Retinal pigment epithelial cell (primary cell): ENCODE results near the gene PCDHA1.

Source experiments
- DNase-seq: peaks from one replicate; pipeline ENCODE4 v3.0.0-alpha.2; 2010; ENCODE audit warnings: low read depth
- H3K4me3 ChIP-seq: 2 replicates; pipeline ENCODE4 v1.5.1; 2011; ENCODE audit warnings: mild to moderate bottlenecking, low read length, control low read depth, moderate library complexity
- TF ChIP-seq, protein P1 (sequence below): conservative IDR thresholded peaks from 2 replicates; pipeline ENCODE4 v1.5.1; 2011; ENCODE audit warnings: low read depth, low read length, control low read depth, inconsistent platforms

The PCDHA1 gene

DNA sequence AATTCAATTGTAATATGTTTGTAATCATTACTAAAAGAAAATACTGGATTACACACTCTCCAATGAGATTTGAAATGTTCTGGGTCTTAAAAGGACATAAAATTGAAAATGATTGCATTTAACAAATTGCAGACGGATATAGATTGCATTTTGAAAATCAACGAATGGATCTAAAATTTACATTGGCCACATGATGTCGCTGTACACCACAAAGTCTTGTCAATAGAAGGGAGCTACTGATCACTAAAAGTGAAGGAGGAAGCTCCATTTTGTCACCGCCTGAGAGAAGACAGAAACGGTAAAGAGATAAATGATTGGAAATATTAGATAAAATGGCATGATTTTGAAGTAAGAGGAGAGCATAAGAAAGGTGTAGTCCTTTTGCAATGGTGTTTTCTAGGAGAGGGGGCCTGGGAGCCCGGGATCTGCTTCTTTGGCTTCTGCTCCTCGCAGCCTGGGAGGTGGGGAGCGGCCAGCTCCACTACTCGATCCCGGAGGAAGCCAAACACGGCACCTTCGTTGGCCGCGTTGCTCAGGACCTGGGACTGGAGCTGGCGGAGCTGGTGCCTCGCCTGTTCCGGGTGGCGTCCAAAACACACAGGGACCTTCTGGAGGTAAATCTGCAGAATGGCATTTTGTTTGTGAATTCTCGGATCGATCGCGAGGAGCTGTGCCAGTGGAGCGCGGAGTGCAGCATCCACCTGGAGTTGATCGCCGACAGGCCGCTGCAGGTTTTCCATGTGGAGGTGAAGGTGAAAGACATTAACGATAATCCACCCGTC is at the start of gene PCDHA1:
PCDHA1 (plus strand) TSS at position 236 of the 782 bp plus-strand sequence.
- no peak within 1 kb of the TSS for H3K4me3 ChIP-seq
- no peak for DNase-seq
- TF ChIP-seq, protein P1, sequence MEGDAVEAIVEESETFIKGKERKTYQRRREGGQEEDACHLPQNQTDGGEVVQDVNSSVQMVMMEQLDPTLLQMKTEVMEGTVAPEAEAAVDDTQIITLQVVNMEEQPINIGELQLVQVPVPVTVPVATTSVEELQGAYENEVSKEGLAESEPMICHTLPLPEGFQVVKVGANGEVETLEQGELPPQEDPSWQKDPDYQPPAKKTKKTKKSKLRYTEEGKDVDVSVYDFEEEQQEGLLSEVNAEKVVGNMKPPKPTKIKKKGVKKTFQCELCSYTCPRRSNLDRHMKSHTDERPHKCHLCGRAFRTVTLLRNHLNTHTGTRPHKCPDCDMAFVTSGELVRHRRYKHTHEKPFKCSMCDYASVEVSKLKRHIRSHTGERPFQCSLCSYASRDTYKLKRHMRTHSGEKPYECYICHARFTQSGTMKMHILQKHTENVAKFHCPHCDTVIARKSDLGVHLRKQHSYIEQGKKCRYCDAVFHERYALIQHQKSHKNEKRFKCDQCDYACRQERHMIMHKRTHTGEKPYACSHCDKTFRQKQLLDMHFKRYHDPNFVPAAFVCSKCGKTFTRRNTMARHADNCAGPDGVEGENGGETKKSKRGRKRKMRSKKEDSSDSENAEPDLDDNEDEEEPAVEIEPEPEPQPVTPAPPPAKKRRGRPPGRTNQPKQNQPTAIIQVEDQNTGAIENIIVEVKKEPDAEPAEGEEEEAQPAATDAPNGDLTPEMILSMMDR: no peak

DNA sequence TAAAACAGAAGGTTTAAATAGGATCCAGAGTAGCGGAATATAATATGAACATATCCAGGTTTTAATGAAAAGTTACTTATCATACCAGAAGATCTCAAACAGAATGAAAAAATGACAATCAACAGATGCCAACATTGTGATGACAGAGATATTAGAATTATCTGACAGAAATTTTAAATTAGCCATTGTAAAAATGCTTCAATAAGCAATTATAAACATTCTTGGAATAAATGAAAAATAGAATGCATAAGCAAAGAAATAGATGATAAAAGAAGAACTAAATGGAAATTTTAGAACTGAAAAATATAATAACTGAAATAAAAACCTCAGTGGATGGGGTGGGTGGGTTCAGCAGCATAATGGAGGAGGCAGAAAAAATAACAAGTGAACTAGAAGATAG is 48.5 kb upstream of the PCDHA1 start:
- no peak for DNase-seq
- TF ChIP-seq, protein P1: no peak
- H3K4me3 ChIP-seq: no peak overlapping the region

DNA sequence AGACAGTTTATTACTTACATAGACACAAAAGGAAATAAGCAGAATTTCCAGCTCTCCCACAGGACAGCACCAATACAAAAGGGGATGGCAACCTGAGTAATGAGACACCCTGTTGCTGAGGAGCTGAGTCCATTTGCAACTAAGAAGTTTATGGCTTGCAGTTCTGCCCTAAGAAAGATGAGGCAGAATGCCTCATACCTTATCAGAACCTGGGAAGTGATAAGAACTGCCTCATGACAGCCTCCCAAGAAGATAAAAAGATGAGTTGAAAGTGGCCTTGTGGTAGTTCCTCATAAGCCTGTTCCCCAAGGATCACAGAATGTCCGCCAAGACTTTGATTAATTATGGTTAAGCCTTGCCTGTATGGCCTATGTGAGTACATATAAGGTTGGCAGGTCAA is 44.0 kb upstream of the PCDHA1 start:
- no peak for DNase-seq
- TF ChIP-seq, protein P1: no peak

DNA sequence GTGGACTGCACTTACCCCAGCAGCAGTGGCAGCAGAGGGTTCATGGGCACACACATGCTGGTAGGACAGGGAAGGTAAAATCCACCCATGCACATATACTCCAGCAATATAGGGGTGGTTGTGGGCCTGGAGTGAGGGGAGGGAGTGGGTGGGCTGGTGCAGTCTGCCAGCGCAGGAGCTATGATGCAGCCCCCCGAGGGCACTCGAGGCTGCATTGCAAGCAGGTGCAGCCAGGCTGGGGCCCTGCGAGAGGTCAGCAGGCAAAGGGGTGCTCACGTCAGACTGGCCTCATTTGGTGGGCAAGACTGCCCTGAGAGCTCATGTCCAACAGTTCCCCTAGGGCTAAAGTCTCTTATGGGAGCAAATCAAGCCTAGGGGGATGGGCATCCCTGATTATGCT is 32.4 kb upstream of the PCDHA1 start:
- no peak for DNase-seq
- TF ChIP-seq, protein P1: no peak
- no peak overlapping the region for H3K4me3 ChIP-seq

More for the DNA sequence above, 44.0 kb upstream of the PCDHA1 start:
- no peak overlapping the region for H3K4me3 ChIP-seq

DNA sequence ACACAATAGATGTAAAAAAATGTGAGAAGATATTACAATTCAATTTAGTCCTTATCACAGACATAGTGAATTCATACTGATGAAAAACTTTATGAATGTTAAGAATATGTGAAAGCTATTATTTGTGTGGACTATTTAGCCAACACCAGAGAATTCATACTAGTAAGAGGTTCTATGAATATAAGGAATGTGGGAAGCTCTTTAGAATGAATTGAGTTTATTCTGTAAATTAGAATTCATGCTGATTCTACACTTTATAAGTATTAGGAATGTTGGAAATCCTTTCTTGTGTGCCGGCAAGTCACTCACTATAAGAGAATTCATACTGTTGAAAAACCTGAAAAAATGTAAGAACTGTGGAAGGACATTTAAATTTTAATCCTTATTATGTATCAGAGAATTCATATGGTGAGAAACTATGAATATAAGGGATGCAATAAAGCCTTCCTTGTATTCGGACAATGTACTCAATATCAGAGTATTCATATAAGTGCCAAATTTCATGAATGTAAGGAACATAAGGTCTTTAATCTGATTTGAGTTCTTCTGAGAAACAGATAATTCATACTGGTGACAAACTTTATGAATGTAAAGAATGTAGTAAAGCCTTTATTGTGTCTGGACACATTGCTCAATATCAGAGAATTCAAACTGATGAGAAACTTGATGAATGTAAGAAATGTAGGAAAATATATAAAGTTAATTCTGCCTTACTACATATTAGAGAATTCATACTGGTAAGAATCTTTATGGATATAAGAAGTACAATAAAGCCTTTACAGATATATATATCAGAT is 21.6 kb upstream of the PCDHA1 start:
- no peak overlapping the region for H3K4me3 ChIP-seq
- TF ChIP-seq, protein P1: no peak
- no peak for DNase-seq

DNA sequence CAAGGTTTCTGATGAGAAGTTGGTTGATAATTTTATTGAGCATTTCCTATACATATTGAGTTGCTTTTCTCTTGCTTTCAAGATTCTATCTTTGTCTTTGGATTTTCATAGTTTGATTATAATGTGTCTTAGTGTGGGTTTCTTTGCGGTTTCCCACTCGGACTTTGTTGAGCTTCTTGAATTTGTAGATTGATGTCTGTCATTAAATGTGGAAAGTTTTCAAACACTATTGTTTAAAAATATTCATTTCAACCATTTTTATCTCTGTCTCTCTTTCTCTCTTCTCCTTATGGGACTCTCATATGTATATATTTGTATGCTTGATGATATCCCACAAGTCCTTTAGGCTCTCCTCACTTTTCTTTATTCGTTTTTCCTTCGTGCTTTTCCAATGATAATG is 18.5 kb upstream of the PCDHA1 start:
- no peak for DNase-seq
- no peak overlapping the region for H3K4me3 ChIP-seq
- TF ChIP-seq, protein P1: no peak
